Activated CD4-positive, alpha-beta T cell treated with anti-CD3 and anti-CD28 coated beads, Interleukin-2, Interleukin-4, amounts not matched to agents 100 ng/mL and 50 ng/mL, durations not matched to agents 16 hours and 8 hours (primary cell): ENCODE results near the gene STAG1.
"Not testable (repeated sequence)": the region's sequence is repeated elsewhere in the genome, so short reads cannot be mapped to it uniquely, and the experiment has no call there.

Experiments
- DNase-seq: peaks from one replicate; pipeline ENCODE4 v3.0.0-alpha.2; 2020; ENCODE audit warnings: low spot score

Gene STAG1

GRCh38 chr3:136645915-136646314 lies 106.3 kb downstream of the STAG1 start:
- no peak for DNase-seq

DNA sequence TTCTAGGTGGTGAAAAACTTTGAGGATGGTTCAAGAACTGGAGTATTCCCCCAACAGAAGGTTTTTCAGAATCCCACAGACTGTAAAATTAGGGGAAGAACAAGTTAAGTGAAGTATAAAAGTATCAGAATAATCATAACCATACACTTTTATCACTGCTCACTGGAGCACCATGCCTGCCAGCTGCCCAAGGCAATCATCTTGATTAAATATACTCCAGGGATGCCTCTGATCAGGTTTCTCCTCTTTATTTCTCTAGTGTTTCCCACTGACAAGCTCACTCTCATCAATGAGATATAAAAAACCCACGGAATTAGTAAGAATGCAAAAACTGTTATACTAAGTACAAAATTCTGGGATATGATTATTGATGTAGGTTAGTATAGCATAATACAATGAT lies 108.0 kb downstream of the STAG1 start:
- DNase-seq, result no peak

DNA sequence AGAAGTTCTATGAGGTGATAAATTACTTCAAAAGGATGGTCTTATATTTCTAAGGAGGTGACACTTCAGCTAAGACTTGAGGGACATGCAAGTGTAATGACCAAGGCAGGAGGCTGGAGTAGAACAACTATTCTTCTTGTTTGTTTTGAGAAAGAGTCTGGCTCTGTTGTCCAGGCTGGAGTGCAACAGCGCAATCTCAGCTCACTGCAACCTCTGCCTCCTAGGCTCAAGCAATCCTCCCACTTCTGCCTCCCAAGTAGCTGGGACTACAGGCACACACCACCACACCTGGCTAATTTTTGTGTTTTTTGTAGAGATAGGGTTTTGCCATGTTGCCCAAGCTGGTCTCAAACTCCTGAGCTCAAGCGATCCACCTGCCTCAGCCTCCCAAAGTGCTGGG lies 108.8 kb downstream of the STAG1 start:
- DNase-seq, result not testable (repeated sequence)

- DNase-seq, result no peak
Observed at GRCh38 chr3:136642711-136643110, 109.5 kb downstream of the STAG1 start.

DNA sequence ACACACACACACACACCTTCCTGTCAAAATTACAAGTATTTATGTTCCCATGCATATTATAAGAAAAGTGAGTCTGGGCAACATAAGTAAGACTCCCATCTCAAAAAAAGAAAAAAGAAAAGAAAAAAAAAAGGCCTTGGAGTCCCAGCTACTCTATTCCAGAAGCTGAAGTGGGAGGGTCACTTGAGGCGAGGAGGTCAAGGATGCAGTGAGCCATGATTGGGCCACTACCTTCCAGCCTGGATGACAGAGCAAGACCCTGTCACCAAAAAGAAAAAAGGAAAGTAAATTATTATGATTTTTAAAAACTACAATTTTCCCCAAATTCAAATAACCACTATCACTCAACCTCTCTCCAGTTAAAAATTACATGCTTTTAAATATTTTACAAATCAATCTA lies 113.1 kb downstream of the STAG1 start:
- no peak for DNase-seq

GRCh38 chr3:136637176-136637575 lies 115.0 kb downstream of the STAG1 start:
- DNase-seq, result no peak

- no peak for DNase-seq
Observed at GRCh38 chr3:136634821-136635220, 117.4 kb downstream of the STAG1 start.

DNA sequence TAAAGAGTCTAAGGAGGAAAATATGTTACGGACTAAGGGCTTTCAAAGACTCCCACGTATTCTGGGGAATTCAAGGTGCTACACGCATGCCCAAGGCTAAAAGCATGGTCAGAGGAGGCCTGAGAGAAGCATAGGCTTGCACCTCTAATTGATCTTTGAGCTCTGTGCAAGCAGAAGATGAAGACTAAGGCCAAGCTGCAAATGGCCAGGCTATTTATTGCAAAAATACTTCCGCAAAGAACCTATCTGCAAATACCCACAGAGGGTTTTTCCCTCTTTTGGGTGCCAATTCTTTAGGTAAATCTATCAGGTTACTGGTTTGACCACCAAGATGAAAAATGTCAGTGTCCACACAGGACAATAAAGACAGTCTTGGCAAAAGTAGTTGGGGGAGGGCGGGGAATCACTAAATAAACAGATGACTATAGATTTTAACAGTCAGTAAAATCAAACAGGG lies 119.5 kb downstream of the STAG1 start:
- no peak for DNase-seq

DNA sequence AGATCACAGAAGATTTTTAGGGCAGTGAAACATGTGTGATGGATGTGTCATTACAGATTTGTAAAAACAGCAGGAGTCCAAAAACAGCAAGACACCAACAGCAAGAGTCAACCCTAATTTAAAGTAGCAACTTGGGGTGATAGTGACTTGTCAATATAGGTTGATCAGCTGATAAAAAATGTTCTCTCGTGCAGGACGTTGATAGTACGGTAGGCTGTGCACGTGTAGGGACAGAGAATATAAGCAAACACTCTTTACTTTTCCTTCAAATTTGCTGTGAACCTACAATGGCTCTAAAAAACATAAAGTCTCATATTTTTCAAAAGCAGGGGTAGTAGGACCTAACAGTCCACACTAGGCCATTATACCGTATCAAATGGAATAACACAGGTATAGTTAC lies 120.8 kb downstream of the STAG1 start:
- no peak for DNase-seq

GRCh38 chr3:136630915-136631314 lies 121.3 kb downstream of the STAG1 start:
- DNase-seq, result no peak

DNA sequence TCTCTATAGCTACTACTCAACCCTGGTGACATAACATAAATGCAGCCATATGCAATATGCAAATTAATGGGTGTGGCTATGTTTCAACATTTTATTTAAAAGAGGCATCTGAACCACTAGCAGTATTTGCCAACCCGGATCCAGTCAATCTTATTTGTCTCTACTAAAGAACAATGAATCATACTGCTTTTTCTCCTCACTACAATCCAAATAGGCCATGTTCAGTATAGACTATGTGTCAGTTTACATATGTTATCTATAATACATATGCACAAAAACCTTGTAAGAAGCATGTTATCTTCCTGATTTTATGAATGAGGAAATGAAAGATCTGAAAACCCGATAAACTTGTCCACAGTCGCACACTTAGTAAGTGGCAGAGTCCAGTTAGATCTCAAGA lies 125.7 kb downstream of the STAG1 start:
- DNase-seq, result no peak

DNA sequence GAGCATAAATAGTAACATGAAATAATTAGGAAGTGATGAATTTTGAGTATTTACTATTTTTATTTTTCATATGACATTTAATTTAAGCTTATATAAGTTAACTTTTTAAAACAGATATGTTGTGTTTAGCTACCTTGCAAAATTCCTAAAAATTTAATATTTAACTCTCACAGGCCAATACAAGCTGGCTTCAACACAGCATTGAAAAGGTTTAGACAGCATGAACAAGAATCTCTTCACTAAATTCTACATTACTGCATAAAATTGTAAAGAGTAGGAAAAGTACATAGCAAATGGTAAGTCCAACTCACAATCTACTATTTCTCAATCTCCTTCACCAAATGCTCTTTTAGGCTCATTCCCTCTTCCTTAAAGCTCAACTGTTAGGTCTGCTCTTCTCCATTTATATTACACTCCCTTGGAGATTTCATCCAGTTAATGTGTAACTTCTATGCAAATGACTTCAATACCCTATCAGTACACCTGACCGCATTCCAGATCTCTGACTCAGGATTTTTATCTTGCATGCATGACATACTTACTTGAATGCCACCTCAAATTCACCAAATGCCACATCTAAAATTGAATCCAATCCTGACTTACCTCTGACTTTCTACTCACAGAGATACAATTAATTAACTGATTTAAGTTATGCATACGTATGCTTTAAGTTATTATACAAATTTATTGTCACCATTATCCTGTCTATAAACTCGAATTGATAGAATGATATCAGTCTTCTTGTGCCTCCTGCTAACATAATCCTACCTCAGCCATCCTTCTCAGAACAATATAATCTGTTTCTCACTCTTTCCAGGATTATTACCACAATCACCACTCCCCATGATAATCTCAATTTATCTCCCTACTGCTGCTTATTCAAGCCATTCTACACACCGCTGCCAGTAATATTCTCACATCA lies 127.0 kb downstream of the STAG1 start:
- no peak for DNase-seq

DNA sequence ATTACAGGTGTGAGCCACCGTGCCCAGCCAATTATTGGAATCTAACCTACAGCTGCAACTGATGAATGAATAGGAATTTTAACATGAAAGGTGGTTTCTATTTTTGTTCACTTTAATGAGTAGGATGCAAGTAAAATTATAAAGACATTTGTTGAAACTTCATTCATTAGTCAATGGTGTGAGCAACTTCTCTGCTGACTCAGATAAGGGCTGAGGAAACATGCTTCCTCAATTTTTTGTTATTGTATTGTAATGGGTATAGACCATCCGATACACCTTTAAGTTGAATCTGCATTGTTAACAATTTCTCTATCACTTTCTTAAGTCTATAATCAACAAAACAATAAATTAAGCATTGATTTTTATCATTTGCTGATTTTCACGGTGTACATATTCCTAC lies 127.8 kb downstream of the STAG1 start:
- no peak for DNase-seq

DNA sequence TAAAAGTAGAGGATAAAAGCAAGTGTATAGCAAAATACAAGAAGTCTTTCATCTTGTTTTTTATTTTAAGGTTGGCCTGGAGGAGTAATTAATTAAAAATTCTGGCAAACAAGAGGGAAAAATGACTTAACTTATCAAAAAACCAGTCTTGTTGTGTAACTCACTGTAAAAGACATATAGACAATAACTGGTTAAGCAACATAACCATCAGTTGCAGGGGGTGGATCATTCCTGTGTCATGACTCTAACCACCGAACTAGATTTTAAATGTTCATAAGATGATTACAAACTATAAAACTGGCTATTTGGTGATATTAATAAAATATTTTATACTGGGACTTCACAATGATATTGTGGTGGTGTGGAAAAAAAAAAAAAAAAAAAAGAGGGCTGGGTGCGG lies 130.6 kb downstream of the STAG1 start:
- no peak for DNase-seq

GRCh38 chr3:136620436-136620835 lies 131.7 kb downstream of the STAG1 start:
- DNase-seq, result no peak

GRCh38 chr3:136617969-136618525 lies 134.1 kb downstream of the STAG1 start:
- DNase-seq, result peak; percentile 17

- no peak for DNase-seq
Observed at GRCh38 chr3:136617198-136617597, 135.0 kb downstream of the STAG1 start.

DNA sequence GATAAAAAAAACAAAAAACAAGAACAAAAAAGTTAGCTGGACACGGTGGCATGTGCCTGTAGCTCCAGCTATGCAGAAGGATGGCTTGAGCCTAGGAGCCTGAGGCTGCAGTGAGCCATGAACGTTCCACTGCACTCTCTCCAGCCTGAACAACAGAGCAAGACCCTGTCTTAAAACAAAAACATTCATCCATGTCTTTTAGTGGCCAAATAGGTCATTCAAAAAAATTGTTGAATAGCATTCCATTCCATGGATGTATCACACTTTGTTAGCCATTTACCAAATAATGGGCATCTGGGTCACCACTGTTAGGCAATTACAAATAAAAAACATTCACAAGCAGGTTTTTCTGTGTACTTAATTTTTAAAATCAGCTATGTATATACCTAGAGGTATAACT lies 139.7 kb downstream of the STAG1 start:
- DNase-seq, result no peak

DNA sequence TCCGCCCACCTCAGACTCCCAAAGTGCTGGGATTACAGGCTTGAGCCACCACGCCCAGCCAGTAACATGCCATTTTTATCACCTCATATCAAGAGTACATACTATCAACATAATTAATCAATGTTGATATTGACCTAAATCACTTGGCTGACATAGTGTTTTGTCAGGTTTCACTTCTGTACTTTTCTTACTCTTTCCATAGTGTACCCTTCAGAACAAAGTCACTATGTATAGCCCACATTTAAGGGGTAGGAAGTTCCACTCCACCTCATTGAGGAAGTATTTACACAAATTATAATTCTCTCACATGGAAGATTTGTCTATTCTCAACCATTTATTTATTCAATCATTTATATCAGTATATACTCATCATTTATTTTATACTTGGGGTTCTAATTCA lies 145.2 kb downstream of the STAG1 start:
- no peak for DNase-seq

DNA sequence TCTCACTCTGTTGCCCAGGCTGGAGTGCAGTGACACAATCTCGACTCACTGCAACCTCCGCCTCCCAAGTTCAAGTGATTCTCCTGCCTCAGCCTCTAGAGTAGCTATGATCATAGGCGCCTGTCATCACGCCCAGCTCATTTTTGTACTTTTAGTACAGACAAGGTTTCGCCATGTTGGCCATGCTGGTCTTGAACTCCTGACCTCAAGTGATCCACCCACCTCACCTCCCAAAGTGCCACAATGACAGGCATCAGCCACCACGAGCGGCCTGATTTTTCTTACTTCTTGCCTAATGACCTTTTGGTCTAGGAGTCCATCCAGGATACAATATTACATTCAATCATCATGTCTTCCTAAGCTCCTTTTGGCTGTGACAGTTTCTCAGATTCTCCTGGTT lies 146.0 kb downstream of the STAG1 start:
- DNase-seq, result not testable (repeated sequence)

DNA sequence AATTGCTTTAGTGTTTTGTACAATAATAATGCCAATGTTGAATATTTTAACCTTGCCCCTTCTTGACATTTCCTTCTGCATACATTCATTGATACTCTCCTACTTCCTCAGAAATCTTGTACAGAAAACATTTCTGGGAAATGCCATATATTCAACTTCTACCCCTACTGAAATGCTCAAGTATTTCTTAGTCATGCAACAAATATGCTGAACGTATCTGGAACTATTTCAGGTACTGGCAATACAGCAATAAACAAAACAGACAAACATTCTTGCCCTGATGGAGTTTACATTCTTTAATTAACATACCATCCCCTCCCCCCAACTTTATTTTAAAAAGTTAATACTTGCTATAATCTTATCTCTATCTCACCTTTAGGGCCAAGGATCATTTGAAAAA lies 147.2 kb downstream of the STAG1 start:
- no peak for DNase-seq

GRCh38 chr3:136602818-136603217 lies 149.4 kb downstream of the STAG1 start:
- no peak for DNase-seq

DNA sequence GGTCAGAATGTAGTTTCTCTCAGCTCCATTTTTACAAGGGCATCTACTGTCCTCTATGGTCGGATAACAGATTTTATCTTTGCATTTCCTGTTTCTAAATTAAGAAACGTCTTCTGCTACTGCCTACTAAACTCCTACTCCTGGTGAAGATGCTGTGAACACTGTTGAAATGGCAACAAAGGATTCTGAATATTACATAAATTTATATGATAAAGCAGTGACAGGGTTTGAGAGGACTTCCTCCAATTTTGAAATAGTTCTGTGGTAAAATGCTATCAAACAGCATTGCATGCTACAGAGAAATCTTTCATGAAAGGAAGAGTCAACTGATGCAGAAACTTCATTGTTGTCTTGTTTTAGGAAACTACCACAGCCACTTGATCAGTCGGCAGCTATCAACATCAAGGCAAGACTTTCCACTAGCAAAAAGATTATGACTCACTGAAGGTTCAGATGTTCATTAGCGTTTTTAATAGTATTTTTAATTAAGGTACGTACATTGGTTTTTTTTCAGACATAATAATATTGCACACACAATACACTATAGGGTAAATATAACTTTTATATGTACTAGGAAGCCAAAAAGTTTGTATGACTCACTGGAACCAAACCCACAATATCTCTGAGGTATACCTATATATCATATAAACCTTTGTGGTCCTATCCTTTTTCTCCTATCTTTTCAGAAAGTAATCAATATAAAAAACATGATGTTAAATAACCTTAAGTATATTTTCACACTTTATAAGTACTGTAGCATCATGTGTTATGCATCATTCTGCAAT lies 156.1 kb downstream of the STAG1 start:
- peak; percentile 7 for DNase-seq
